Activated effector memory CD4-positive, alpha-beta T cell treated with Interleukin-2 at 50 U/mL for 16 hours (primary cell): ENCODE results near the gene CCL1.
A peak's percentile ranks its signal among the peaks of the same experiment; 100 is the strongest.

Experiments used
- DNase-seq: peaks from one replicate; pipeline ENCODE4 v3.0.0-alpha.2; 2020

Gene CCL1

DNA sequence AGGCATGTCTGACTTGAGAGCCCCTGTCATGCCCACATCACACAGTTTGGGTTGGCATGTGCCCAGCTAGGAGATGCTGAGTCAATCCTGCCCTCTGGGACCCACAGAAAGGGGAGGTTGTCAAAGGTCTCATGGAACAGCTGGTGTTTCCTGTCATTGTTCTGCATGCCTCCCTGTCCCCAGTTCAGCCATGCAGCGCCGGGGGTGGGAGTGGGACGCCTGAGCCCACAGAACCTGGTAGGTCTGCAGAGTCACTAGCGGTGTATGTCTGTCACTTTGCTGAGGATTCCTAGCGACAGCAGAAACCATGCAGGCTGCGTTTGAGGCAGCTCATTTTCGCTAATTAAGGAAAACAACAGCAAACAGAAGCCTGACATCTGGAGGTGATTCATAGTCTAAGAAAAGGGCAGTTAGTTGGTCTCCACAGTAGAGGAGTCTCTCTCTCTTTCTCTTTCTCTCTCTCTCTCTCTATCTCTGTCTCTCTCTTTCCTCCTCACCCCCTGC is 19.6 kb upstream of the CCL1 start:
- DNase-seq, result no peak

DNA sequence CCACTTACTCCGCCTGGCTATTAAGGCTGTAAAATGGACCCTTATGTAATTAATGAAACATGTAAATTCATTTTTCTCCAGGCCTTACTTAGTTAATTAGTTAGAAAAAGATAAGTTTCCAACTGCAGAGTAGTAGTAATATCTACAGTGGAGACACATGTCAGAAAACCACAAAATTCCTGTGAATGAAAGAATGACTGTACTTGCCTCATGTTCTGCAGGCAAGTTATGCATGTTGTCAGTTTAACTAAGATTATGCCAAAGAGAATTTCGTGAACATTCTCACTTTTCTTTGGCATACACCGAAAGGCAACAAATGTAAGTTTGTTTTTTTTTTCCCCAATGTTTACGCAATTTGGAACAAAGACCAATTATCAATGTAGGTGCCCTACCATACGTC is 16.8 kb upstream of the CCL1 start:
- no peak for DNase-seq

DNA sequence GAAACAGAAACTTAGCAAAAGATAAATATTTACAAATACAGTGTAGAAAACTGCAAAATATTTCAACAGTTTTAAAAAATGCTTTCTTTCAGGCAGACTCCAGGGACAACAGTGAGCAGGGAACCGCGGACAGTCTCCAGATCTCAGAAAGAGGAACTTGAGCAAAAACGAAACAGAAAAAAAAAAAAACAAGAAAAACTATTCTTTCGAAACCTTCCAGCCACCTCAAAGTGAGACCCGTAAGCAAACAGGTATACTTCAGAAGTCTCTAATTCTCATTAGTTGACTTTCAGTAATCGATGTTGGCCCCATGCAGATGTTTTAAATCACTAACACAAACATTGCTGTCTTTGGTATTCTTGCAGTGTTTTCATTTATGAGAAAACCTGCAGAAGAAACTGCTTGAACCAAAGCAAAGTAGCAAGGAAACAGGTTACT is 15.7 kb upstream of the CCL1 start:
- no peak for DNase-seq

DNA sequence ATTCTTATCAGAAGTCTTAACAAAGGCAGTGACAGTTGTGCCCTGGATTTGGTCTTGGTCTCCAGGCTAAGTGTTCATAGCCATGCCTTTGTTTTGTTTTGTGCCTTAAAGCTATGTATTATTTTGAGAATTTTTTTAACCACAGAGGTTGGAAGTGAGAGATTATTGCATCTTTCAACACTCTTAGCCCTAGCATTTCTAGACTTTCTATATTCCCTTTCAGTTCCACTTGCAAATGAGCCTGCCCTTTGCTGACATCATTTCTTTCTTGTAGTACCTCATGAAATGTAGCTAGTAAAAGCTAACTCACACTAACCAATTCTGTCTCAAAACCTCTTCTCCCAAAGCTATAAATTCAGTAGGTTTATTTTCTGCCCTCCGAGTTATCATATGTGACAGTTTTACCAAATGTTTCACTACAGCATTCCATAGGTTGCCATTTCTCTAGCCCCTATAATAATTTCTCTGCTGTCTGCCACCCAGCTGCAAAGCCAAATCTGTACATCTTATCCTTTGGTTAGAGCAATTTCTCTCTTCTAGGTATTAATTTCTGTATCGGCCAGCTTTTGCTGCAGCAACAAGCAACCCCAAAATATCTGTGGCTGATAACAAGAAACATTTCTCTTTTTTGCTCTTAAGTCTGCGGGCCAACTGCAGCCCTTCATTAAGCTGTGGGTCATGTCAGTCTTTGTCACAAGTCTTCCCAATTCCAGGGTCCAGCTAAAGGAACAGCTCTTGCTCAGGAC is 14.2 kb upstream of the CCL1 start:
- no peak for DNase-seq

DNA sequence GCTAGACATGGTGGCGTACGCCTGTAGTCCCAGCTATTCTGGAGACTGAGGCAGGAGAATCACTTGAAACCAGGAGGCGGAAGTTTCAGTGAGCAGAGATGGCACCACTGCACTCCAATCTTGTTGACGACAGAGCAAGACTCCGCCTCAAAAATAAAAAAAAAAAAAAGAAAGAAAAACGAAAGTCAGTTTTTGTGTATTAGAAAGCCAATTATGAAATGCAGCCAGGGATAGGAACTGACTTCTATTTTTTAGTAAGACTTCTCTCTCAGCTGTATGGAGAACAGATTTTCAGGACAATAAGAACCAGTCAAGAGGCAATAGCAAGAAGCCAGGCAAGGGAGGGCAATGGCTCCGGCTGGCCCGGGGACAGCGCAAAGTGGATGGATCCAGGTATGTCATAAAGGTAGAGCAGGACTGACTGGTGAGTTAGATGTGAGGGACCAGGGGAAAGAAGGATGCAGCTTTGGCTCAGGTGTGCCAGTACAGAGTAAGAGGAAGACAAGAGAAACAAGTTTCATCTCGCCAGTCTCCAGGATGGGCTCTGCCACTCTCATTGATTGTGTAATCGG is 12.5 kb upstream of the CCL1 start:
- DNase-seq, result no peak

DNA sequence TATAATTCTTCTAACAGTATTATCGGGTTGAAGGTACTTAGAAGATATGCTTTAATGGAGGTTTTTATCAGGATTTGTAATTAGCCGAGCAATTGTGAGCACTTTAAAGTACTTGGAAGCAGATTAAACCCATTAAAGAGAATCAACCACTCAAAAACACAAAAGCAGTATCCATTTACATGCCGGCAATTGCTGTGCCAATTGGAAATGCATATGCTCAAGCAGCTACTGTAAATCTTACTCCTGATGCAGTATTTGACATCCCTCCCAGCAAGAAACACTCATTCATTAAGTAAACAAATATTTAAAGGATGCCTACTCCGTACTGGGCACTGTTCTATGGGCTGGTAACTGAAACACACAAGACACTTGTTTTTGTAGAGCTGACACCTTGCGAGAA is 11.4 kb upstream of the CCL1 start:
- DNase-seq, result no peak

DNA sequence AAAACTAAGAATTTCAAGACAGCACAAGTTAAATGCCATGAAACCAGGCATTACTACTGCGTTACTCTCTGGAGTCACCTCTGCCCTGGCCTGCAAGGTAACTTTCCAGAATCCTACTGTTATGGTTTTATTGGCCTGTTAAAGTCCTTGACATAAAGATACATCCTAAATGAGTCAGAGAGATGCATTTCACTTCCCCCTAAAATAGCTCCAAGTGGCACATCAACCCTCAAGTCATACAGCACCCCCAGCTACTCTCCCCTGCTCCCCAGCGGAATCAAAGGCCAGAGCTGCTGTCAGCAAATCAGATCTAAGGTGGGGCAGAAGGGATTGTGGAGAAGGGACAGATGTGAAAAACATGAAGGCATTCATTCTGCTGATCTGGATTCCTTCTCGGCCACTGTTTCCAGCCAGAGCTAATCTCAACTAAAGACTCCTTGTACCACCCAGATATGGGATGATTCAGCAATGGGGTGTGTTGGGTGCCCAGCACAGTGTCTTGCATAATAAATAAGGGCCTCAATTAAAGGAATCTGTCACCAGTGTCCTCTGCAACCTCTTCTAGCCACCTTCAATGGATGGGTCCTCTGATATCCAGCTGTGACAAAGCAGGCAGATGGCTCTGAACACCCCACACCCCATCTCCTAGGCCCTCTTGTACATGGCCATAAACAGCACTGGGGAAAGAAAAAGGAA is 8.5 kb upstream of the CCL1 start:
- DNase-seq, result no peak

DNA sequence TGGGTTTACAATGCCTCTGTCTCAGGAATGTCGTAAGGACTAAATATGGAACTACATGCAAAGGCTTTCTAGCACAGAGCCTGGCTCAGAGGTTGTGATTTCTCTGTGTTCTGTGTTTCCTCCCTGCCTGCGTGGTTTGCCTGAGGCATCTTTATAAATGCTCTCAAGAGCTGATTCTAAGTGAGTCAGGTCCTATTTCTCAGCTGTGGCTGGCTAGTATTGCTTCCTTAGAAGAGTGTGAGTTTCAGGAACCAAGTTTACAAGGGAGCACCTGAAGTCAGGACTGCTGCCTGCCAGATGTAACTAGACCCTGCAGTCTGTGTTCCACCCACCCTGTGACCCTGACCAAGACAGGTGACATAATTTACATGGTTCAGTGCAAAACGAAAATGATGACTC is 8.0 kb upstream of the CCL1 start:
- no peak for DNase-seq

DNA sequence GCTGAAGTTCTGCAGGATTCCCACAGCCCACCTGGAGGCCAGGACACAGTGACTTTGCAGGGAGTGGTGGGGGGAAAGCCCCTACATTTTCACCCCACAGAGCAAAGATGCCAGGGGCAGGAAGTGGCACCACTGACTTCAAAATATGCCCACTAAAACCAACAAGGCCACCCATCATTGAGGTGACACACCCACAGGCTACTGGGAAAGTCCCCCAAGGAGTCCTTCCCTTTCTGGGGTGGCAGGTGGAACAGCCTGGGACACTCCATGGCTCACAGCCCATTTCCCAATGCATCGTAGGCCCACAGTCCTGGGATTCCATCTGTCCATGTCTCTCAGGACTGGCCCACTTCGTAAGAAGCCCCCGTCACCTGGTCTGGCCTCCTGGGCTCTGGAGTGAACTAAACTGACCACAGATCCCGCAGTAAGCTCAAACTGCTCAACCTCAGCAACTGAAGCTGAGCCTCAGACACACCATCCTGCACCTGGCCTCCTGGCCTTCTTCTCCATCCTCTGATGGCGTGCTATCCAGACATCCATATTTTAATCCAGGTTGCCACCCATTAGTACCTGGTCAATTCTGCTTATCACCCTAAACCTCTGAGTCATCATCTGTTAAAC is 7.5 kb upstream of the CCL1 start:
- no peak for DNase-seq

DNA sequence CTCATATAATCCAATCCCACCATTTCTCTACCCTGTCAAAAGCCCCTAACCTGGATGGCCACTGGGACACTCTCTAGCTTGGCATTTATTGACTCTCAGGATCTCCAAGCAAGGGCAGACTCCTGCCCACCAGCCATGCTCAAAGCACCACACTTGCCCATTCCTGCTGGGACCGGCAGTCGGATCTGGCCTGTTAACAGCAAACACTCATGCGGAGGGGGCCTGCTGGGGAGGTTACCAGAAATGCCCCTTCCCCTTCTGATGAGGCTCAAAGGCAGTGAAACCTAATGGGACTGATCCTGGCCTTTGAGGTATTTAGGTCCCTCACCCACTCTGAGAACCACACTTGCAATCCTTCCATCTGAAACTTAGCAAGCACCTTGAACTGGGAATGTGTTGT is 6.5 kb upstream of the CCL1 start:
- no peak for DNase-seq

DNA sequence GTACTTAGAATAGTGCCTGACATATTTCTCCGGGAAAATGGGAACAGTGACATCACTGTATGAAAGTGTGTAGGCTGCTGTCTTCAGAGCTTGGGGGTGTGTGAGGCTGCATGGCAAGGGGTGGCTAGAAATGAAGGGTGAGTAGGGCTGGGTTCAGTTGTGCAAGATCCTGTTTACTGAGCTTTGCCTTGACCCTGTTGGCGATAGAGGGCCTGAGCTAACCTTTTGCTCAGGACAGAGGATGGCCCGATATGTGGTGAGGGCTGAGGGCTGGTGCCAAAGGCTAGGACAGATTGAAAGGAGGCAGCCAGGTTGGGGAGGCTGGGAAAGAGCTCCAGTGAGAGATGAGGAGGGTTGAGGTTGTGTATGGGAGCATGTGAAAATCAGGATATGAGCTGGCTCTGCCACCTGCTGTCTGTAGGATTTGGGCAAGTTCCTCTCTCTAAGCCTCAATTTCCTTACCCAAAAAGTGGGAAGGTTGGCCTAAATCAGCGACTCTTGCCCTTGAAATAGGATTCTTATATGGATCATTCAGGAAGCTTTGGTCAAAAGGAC is 6.0 kb upstream of the CCL1 start:
- no peak for DNase-seq

DNA sequence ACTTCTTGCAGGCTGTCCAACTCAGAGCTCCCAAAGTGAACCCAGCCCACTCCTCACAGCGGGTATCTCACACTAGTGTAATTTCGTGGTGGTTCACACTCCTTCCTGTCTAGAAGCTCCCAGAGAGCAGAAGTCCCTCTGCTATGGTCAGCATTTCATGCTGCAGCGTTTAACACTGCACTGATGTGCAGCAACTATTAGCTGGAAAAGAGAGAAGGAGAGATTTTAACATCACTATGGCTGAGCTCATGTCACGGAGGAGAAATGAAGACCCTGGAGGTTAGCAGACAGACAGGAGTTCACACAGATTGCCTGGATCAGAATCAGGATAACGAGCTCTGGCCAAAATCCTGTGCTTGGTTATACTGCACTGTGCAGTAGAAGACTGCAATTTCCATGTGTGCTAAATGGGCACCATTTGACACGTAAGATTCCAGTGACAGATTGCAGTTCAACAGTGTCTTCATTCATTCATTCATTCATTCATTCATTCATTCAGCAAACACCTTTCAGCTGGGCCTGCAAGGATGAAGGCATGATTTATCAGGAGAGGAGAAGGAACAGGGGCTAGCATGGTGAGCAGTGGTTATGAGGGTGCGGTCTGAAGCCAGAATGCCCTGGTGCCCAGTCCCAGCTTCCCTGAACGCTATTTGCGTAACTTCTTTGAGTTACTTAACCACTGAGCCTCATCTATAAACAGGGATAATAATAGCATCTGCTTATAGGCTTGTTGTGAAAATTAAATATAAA is 5.3 kb upstream of the CCL1 start:
- no peak for DNase-seq

DNA sequence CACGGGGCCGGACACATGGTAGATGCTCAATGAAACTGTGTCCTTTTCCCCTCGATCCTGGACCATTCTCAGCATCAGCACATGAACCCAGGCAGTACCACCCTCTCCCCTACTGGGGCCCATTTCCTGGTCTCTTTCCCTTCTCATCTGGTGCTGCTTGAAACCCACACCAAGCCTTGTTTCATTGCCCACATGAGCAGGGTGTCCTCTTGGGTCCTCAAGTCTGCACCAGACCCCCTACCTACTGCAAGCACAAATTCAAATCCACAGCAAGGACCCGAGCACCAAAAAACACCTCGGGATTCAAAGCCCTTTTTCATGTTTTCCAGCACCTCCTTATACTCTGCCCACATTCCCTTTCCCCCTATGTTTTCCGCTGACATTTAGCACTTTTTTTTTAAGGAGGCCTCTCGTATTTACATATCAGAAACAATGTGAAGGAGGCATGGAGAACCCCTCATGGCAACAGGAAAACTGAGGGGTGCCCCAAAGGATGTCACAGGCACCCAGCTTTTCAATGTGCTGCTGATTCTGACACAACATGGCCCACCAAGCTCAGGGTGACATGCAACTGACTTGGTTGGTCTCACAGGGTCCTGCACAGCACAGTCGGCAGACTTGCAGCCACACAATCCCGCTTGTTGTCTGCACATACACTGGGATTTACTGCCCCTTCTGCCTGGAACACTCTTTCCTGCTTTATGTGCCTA is 4.6 kb upstream of the CCL1 start:
- DNase-seq, result no peak

DNA sequence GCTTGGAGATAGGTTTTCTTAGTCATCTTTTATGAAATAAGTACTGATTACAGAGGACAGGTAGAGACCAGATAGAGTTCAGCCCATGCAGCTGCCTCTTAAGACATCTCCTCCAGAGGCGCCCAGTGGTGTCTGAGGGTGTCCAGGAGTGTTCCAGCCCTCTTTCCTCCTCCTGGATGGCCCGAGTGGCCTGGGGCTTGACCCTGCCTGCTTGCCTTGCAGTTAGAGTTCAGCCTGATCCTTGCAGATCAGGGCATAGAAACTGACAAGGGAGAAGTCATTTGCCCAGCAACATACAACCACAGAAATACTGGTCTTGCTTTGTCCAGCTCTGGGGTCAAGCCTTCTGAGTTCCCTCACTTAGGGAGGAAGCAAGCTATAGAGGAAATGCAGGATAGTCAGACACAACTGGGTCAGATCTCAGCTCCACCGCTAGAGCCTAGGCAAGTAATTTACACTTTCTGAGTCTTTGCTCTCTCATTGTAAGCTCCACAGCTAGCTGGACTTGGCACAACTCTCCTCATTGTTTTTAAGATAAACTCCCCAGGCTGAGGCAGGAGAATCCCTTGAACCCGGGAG is 3.6 kb upstream of the CCL1 start:
- no peak for DNase-seq

DNA sequence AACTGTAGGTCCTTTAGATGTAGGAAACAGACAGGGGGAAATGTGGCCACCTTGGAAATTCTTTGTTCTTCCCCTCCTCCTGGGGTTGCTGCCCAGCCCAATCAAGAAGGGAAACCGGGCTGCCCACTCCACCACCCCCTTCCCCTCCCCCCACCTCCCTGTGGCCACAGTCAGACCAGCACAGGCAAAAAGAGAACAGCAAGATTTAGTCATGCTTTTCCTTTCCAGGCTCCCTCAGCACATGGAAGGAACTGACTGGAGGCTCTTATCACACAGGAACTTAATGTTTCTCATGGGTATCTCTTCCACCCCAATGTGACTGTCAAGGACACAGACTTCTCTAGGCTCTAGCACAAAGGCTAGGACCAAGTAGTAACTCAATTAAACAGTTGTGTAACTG is 3.0 kb upstream of the CCL1 start:
- no peak for DNase-seq

DNA sequence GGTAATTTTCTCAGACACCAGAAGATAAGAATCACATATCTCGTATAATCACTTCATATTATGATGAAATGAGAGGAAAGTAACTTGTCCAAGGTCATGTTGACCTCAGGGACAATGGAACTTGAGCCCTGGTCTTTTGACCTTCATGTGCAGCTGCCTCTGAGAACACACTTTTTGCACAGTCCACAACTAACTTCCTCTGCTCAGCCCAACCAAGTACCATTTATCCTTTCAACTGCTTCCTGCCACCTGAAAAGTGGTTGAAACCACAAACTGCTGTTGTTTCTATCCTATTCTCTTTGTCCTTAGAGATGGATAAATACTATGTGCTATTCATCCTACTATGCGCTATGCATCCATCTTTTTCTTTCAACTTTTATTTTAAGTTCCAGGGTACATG is 2.3 kb upstream of the CCL1 start:
- DNase-seq, result no peak

DNA sequence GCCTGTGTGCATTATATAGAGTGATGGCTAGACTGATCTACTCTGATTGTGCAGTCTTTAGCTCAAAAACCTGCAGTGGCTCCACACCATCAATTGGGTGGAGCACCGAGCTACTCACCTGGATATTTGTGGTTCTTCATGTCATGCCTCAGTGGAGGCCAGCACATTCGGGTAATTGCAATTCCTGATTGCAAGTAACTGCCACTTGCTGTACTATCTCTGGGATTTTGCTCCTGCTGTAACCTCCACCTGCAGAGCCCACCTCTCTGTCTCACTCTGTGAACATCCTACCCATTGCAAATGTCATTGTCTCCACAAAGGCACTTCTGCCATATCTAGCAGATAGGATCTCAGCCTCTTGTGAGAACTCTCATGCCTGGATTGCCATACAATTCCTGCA is 1.7 kb upstream of the CCL1 start:
- no peak for DNase-seq

DNA sequence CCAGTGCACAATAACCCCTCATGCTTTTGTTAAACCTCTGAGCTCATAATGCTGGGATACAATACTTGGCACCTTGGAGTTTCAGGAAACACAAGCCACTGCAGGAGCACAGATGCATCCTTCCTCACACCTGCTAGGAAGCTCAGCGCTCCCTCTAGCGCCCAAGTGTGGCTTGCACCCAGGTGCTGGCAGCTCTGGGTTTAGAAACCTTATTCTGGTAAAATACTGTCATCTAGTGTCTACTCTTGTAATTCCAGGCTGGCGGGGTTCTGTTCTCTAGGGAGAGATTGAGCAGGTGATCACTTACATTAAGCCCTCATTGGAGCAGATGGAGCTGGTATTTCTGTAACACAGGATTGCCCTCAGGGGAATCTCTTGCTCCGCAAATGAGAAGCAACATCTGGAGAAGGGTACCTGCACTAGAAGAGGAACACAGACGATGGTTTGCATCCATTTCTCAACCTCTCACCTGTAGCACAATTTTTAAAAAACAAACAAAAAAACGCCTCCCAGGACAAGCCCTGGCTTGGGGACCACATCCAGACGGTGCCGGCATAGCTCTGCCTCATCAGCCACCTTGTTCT is 1.5 kb downstream of the CCL1 start:
- DNase-seq, result peak; percentile 14

DNA sequence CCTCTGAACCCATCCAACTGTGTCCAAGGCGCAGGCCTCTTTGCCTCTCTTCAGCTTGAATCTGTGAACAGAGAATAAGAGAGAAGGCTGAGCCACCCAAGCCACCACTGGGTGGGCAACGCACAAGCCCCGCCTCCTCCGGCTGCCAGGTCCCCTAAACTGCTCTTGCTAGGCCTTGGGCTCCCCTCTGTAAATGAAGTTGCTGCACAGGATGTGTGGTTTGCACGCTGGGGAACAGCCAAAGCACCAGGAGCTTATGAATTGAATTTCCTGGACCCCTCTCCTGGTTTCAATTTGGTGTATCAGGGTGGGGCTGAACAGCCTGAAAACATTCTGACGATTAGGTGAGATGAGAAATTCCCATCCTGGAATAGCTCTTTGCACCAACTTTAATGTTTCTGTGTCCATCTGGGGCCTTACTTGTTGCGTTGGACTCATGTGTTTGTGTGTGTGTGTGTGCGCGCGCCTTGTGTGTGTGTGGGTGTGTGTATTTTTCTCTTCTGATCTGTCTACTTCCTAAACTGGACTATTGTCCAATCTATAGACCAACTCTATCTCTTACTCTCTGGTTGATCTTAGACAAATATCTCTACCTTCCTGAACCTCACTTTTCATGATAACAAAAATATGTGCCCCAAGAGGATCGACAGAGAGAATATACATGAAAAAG is 2.3 kb downstream of the CCL1 start:
- no peak for DNase-seq

DNA sequence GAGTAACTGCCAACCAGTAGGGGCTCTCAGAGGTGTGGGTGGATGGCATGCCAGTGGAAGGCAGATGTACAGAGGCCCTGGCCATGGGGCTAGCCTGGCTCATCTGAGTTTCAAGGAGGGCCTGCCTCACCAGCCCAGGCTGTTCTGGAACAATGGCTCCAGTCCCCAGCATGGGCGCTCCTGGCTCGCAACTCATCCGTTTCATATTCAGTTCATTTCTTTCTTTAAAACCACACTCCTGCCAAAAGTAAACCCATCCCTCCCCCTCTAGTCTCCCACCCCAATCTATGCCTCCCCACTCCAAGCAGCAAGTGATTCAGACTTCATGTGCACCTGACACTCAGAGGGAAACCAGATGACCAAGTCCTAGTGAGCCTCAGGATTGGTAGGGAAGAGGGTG is 4.4 kb downstream of the CCL1 start:
- no peak for DNase-seq

DNA sequence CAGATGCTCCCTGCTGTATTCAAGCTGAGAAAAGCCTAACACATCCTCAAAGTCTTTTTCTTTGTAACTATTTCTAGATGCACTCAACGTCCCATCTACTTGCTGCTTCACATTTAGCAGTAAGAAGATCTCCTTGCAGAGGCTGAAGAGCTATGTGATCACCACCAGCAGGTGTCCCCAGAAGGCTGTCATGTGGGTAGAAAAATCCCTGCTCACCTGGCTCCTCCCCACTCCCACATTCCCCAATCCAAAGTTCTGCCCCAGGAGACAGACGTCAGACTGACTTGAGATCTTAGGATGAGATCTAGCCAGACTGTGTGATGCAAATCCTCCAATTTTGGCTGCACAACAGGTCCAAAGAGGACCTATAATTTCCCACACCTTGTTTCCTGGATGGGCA is 5.6 kb downstream of the CCL1 start:
- DNase-seq, result no peak
